ENCODE results near the gene NR1D2. TPM values are rescaled to one million over a fixed set of nuclear protein-coding genes. Genes with fewer than 3 reads are reported as not detected.
"Not testable (repeated sequence)": the region's sequence is repeated elsewhere in the genome, so short reads cannot be mapped to it uniquely, and the experiment has no call there.

The NR1D2 gene
- total RNA-seq, 1 donor: 70.6 TPM

- Histone ChIP-seq H3K27me3 (ENCODE audit: insufficient read depth, low read length) (peaks cover 4% of the 10 kb centered on the region), H3K27ac (ENCODE audit: low read depth, low read length) (no peak overlapping the region), H3K4me1 (ENCODE audit: insufficient read depth, low read length) (no peaks in the 10 kb centered on the region), H3K4me2 (ENCODE audit: insufficient read depth, low read length) (no peak overlapping the region), H4K20me1 (ENCODE audit: insufficient read depth, low read length) (no peaks in the 10 kb centered on the region), H3K79me2 (ENCODE audit: insufficient read depth, low read length) (no peaks in the 10 kb centered on the region), H2AFZ (ENCODE audit: low read length) (no peak overlapping the region), H3K36me3 (ENCODE audit: insufficient read depth, low read length) (no peaks in the 10 kb centered on the region), H3K9me3 (ENCODE audit: low read depth, low read length) (no peaks in the 10 kb centered on the region), H3K4me3 (ENCODE audit: insufficient read depth, low read length) (no peak overlapping the region)
- no peak for DNase-seq (ENCODE audit: insufficient read length, low spot score, missing footprints)
- TF ChIP-seq CTCF (IDR thresholded peaks at IDR 0.05; ENCODE audit: extremely low read depth, low read depth, low read length): no peak
Measured at GRCh38 chr3:24005669-24006068, 60.6 kb downstream of the NR1D2 start.

- H2AFZ ChIP-seq (ENCODE audit: low read length); H3K79me2 ChIP-seq (ENCODE audit: insufficient read depth, low read length); H3K27ac ChIP-seq (ENCODE audit: low read depth, low read length); H3K4me3 ChIP-seq (ENCODE audit: insufficient read depth, low read length); H3K27me3 ChIP-seq (ENCODE audit: insufficient read depth, low read length); H3K4me1 ChIP-seq (ENCODE audit: insufficient read depth, low read length); DNase-seq (ENCODE audit: insufficient read length, low spot score, missing footprints); H3K4me2 ChIP-seq (ENCODE audit: insufficient read depth, low read length); H4K20me1 ChIP-seq (ENCODE audit: insufficient read depth, low read length); H3K9me3 ChIP-seq (ENCODE audit: low read depth, low read length); H3K36me3 ChIP-seq (ENCODE audit: insufficient read depth, low read length): not testable (repeated sequence)
Measured at GRCh38 chr3:24010834-24011233, 65.7 kb downstream of the NR1D2 start.

- no peak for TF ChIP-seq CTCF (IDR thresholded peaks at IDR 0.05; ENCODE audit: extremely low read depth, low read depth, low read length)
- Histone ChIP-seq H3K4me3 (ENCODE audit: insufficient read depth, low read length) (no peak overlapping the region), H3K4me2 (ENCODE audit: insufficient read depth, low read length) (no peak overlapping the region), H3K4me1 (ENCODE audit: insufficient read depth, low read length) (no peaks in the 10 kb centered on the region), H2AFZ (ENCODE audit: low read length) (no peak overlapping the region), H3K36me3 (ENCODE audit: insufficient read depth, low read length) (no peaks in the 10 kb centered on the region), H4K20me1 (ENCODE audit: insufficient read depth, low read length) (no peaks in the 10 kb centered on the region), H3K27ac (ENCODE audit: low read depth, low read length) (no peak overlapping the region), H3K27me3 (ENCODE audit: insufficient read depth, low read length) (no peaks in the 10 kb centered on the region), H3K79me2 (ENCODE audit: insufficient read depth, low read length) (no peaks in the 10 kb centered on the region), H3K9me3 (ENCODE audit: low read depth, low read length) (no peaks in the 10 kb centered on the region)
- no peak for DNase-seq (ENCODE audit: insufficient read length, low spot score, missing footprints)
Measured at GRCh38 chr3:24012589-24013269, 67.6 kb downstream of the NR1D2 start.

GRCh38 chr3:24017305-24017704, 72.2 kb downstream of the NR1D2 start:
- no peaks in the 10 kb centered on the region for H3K4me1 ChIP-seq (ENCODE audit: insufficient read depth, low read length)
- H3K79me2 ChIP-seq (ENCODE audit: insufficient read depth, low read length): no peaks in the 10 kb centered on the region

More at GRCh38 chr3:24017305-24017704, 72.2 kb downstream of the NR1D2 start:
- Histone ChIP-seq H3K9me3 (ENCODE audit: low read depth, low read length) (no peaks in the 10 kb centered on the region), H3K27me3 (ENCODE audit: insufficient read depth, low read length) (no peaks in the 10 kb centered on the region), H3K36me3 (ENCODE audit: insufficient read depth, low read length) (no peaks in the 10 kb centered on the region), H3K4me3 (ENCODE audit: insufficient read depth, low read length) (no peak overlapping the region), H2AFZ (ENCODE audit: low read length) (no peak overlapping the region), H3K4me2 (ENCODE audit: insufficient read depth, low read length) (no peak overlapping the region), H3K27ac (ENCODE audit: low read depth, low read length) (no peak overlapping the region), H4K20me1 (ENCODE audit: insufficient read depth, low read length) (no peaks in the 10 kb centered on the region)
- DNase-seq (ENCODE audit: insufficient read length, low spot score, missing footprints): no peak
- no peak for TF ChIP-seq CTCF (IDR thresholded peaks at IDR 0.05; ENCODE audit: extremely low read depth, low read depth, low read length)
